Measurements from ENCODE around the gene AGAP1. TPM values are rescaled to one million over a fixed set of nuclear protein-coding genes. Genes with fewer than 3 reads are reported as not detected.

The AGAP1 gene
- polyA plus RNA-seq, 1 donor from 2014 or later: 17.4 TPM

DNA sequence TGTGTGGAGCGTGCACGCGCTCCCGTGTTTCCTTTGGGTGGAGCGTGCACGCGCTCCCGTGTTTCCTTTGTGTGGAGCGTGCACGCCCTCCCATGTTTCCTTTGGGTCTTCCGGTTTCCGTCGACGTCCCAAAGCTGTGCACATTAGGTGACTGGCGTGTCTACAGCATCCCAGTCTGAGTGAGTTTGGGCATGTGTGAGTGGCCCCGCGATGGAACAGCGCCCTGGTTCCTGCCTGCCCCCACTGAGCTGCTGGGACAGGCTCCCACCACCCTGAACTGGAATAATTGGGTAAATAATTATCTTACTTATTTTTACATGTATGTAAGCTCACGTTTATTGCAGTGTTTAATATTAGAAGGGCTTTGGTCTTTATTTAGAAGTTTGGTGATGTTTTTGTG is 104.2 kb downstream of the AGAP1 start:
- no peaks in the 10 kb centered on the region for H3K9me2 ChIP-seq (ENCODE audit: insufficient read depth, low read length)
- no peak for TF ChIP-seq TAF1 (IDR thresholded peaks at IDR 0.05; ENCODE audit: low read depth)
- no peak overlapping the region for H3K4me3 ChIP-seq (ENCODE audit: low read length)
- no peaks in the 10 kb centered on the region for H3K27me3 ChIP-seq (ENCODE audit: insufficient read depth, low read depth, low read length)
- no peaks in the 10 kb centered on the region for H3K36me3 ChIP-seq (ENCODE audit: insufficient read depth, low read length)
- no peak overlapping the region for H3K9ac ChIP-seq (ENCODE audit: low read length)
- H2AFZ ChIP-seq (ENCODE audit: low read depth, low read length): no peak overlapping the region
- peaks cover 7% of the 10 kb centered on the region for H3K79me2 ChIP-seq (replicated peaks; ENCODE audit: insufficient read depth, low read length)
- no peaks in the 10 kb centered on the region for H3F3A ChIP-seq (ENCODE audit: insufficient read depth, low read length, poor library complexity, severe bottlenecking)
- H3K9me3 ChIP-seq (ENCODE audit: low read length): no peaks in the 10 kb centered on the region
- no peak overlapping the region for H3K27ac ChIP-seq (ENCODE audit: low read length)
- H4K20me1 ChIP-seq (ENCODE audit: insufficient read depth): no peaks in the 10 kb centered on the region
- no peak overlapping the region for H3K4me2 ChIP-seq (ENCODE audit: low read length)

DNA sequence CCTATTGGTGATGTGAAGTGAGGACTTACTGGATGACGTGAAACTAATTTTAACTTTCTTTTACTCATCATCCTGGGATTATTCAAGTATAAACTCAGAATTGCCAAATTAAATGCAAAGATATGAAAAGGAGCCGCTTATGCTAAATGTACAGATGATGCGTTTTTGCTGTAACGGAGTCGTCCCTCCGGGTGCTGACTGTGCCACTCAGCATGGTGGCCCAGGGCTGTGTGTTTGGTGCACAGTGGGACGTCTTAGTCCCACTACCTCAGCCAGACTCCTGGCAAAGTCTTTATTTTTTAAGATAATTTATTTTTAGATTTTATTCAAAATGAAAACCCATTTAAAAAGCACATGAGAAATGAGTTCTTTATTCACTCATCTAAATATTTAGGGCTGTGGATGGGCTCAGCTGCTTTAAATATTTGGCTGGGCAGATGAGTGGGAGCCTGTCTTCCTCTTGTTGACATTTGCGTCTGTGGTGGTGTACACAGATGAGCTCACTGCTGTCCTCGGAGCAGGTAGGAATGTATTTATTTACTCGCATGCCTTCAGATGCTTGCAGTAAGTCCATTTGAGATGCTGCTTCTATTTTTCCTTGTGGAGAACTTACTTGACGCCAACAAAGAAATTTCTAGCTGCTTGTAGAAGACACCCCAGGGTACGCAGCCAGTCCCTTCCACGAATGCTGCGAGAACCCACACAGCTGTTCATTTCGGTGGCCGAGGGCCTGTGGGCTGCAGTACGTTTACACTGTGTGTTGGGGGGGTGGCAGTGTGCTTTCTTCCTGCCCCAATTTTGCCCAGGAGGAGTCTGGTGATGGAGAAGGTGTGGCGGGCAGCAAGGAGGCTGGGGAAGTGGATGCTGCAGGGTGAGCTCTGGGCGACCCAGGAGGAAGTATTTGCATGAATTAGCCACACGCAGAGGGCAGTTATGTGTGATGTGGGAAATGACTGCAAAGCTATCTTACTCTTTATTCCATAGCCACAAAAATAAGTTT is 105.0 kb downstream of the AGAP1 start:
- no peaks in the 10 kb centered on the region for H4K20me1 ChIP-seq (ENCODE audit: insufficient read depth)
- H3K9me3 ChIP-seq (ENCODE audit: low read length): no peaks in the 10 kb centered on the region
- H3K4me3 ChIP-seq (ENCODE audit: low read length): no peak overlapping the region
- H3K9me2 ChIP-seq (ENCODE audit: insufficient read depth, low read length): no peaks in the 10 kb centered on the region
- H3K27me3 ChIP-seq (ENCODE audit: insufficient read depth, low read depth, low read length): no peaks in the 10 kb centered on the region
- H3K27ac ChIP-seq (ENCODE audit: low read length): no peak overlapping the region
- H3K4me2 ChIP-seq (ENCODE audit: low read length): no peak overlapping the region
- H3K9ac ChIP-seq (ENCODE audit: low read length): no peak overlapping the region
- no peaks in the 10 kb centered on the region for H3F3A ChIP-seq (ENCODE audit: insufficient read depth, low read length, poor library complexity, severe bottlenecking)
- no peaks in the 10 kb centered on the region for H3K36me3 ChIP-seq (ENCODE audit: insufficient read depth, low read length)
- H3K79me2 ChIP-seq (replicated peaks; ENCODE audit: insufficient read depth, low read length): peaks cover 7% of the 10 kb centered on the region
- TF ChIP-seq POLR2AphosphoS5 (IDR thresholded peaks at IDR 0.05): no peak
- no peak for TF ChIP-seq EP300 (conservative IDR thresholded peaks at IDR 0.05; ENCODE audit: poor library complexity, severe bottlenecking)
- TF ChIP-seq RAD21 (conservative IDR thresholded peaks at IDR 0.05): no peak
- no peak for TF ChIP-seq MXI1 (conservative IDR thresholded peaks at IDR 0.05; ENCODE audit: poor library complexity, severe bottlenecking)
- no peak for TF ChIP-seq EZH2 (IDR thresholded peaks at IDR 0.05; ENCODE audit: borderline replicate concordance, insufficient read depth, low read length, poor library complexity, severe bottlenecking)
- TF ChIP-seq TAF1 (IDR thresholded peaks at IDR 0.05; ENCODE audit: low read depth): no peak
- TF ChIP-seq, protein P1, sequence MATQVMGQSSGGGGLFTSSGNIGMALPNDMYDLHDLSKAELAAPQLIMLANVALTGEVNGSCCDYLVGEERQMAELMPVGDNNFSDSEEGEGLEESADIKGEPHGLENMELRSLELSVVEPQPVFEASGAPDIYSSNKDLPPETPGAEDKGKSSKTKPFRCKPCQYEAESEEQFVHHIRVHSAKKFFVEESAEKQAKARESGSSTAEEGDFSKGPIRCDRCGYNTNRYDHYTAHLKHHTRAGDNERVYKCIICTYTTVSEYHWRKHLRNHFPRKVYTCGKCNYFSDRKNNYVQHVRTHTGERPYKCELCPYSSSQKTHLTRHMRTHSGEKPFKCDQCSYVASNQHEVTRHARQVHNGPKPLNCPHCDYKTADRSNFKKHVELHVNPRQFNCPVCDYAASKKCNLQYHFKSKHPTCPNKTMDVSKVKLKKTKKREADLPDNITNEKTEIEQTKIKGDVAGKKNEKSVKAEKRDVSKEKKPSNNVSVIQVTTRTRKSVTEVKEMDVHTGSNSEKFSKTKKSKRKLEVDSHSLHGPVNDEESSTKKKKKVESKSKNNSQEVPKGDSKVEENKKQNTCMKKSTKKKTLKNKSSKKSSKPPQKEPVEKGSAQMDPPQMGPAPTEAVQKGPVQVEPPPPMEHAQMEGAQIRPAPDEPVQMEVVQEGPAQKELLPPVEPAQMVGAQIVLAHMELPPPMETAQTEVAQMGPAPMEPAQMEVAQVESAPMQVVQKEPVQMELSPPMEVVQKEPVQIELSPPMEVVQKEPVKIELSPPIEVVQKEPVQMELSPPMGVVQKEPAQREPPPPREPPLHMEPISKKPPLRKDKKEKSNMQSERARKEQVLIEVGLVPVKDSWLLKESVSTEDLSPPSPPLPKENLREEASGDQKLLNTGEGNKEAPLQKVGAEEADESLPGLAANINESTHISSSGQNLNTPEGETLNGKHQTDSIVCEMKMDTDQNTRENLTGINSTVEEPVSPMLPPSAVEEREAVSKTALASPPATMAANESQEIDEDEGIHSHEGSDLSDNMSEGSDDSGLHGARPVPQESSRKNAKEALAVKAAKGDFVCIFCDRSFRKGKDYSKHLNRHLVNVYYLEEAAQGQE (IDR thresholded peaks at IDR 0.05; ENCODE audit: borderline replicate concordance): no peak
- TF ChIP-seq SMC3 (conservative IDR thresholded peaks at IDR 0.05; ENCODE audit: poor library complexity): no peak
- TF ChIP-seq, protein P2, sequence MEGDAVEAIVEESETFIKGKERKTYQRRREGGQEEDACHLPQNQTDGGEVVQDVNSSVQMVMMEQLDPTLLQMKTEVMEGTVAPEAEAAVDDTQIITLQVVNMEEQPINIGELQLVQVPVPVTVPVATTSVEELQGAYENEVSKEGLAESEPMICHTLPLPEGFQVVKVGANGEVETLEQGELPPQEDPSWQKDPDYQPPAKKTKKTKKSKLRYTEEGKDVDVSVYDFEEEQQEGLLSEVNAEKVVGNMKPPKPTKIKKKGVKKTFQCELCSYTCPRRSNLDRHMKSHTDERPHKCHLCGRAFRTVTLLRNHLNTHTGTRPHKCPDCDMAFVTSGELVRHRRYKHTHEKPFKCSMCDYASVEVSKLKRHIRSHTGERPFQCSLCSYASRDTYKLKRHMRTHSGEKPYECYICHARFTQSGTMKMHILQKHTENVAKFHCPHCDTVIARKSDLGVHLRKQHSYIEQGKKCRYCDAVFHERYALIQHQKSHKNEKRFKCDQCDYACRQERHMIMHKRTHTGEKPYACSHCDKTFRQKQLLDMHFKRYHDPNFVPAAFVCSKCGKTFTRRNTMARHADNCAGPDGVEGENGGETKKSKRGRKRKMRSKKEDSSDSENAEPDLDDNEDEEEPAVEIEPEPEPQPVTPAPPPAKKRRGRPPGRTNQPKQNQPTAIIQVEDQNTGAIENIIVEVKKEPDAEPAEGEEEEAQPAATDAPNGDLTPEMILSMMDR (IDR thresholded peaks at IDR 0.05; ENCODE audit: poor library complexity, severe bottlenecking): no peak
- H2AFZ ChIP-seq (ENCODE audit: low read depth, low read length): no peak overlapping the region

All from neural cell (in vitro differentiated cells).